GM12801 (cell line): Measurements from ENCODE around the gene AK2.

ENCODE experiments used
- TF ChIP-seq, protein P1 (sequence below): IDR thresholded peaks from one replicate; pipeline ENCODE4 v1.5.1; 2011; ENCODE audit warnings: control low read depth; ENCODE audit not compliant: insufficient read length; ENCODE audit errors: extremely low read depth

AK2 gene

DNA sequence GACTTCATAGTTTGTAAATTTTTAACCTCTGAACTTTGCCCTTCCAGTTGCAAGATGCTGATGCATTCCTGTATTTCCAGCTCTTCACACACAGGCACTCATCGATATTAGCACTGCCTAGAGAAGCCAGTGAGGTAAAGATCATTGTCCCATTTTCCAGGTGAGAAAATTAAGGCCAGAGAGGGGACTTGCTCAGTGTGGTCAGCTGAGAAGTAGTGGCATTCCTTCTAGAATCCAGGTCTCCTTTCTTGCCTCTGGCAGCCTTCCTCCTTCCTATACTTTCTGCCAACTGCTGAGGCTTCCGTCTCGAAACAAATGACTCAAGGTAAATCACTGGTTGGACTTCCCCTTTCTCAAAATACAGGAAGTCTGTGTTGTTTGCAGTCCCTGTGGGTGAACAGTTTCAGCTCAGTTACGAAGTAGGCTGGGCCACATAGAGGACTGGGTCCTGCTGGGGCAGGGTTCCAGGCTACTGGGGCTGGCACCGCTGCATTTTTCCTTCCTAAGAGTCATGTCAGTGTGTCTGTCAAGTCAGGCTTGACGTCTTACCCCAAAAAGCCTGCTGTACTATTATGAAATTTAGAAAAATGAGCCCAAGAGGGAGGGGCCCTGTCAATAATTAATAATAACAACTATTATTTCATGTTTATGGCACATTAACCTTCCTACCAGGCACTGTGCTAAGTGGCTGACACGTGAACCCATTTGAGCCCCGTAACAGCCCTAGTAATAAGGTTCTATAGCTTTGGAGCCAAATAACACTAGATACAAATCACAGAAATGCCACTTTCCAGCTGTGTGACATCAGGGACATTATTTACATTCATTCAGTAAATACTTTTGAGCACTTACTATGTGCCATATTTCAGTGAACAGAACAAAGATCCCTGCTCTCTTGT is 55.4 kb downstream of the AK2 start:
- TF ChIP-seq, protein P1, sequence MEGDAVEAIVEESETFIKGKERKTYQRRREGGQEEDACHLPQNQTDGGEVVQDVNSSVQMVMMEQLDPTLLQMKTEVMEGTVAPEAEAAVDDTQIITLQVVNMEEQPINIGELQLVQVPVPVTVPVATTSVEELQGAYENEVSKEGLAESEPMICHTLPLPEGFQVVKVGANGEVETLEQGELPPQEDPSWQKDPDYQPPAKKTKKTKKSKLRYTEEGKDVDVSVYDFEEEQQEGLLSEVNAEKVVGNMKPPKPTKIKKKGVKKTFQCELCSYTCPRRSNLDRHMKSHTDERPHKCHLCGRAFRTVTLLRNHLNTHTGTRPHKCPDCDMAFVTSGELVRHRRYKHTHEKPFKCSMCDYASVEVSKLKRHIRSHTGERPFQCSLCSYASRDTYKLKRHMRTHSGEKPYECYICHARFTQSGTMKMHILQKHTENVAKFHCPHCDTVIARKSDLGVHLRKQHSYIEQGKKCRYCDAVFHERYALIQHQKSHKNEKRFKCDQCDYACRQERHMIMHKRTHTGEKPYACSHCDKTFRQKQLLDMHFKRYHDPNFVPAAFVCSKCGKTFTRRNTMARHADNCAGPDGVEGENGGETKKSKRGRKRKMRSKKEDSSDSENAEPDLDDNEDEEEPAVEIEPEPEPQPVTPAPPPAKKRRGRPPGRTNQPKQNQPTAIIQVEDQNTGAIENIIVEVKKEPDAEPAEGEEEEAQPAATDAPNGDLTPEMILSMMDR = no peak

DNA sequence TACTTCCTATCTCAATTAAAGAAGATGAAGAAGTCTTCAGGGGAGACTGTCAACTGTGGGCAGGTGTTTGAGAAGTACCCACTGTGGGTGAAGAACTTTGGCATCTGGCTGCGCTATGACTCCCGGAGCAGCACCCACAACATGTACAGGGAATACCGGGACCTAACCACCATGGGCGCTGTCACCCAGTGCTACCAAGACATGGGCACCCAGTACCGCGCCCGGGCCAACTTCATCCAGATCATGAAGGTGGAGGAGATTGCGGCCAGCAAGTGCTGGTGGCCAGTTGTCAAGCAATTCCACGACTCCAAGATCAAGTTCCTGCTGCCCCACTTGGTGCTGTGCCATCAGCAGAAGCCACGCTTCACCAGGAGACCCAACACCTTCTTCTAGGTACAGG is 56.6 kb downstream of the AK2 start:
- TF ChIP-seq, protein P1 = no peak

DNA sequence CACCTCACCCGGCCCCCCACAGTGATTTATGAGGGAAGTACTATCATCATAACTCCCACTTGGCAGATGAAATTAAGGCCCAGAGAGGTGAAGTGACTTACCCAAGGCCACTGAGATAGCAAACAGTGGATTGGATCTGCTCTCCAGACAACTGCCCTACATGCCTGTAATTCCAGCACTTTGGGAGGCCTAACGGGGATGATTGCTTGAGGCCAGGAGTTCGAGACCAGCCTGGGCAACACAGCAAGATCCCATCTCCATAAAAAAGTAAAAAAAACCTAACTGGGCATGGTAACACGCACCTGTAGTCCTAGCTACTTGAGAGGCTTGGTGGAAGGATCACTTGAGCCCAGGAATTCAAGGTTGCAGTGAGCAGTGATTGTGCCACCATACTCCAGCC is 57.8 kb downstream of the AK2 start:
- TF ChIP-seq, protein P1 = no peak

DNA sequence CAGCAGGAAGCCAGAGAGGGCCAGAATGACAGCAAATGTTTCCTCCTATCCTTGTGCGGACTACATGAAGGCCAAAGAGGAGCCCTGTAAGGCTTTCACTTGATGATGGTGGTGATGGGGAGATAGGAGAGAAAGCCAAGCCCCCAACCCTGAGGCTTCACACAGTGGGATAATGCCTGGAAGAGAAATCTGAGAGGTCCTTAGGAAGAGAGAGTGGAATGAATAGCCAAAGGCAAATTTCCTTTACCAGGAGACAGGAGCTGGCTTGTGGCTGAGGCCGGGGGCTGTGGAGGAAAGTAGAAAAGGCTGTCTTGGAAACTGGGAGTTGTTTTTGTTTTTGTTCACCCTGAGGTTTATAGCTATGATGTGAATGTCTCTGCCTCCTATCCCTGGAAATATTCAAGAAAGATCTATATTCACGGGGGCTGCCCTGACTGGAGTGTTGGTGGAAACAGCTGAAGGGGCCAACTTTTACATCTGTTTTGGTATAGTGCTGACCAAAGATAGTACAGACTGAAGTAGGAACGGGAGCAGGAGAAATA is 59.1 kb downstream of the AK2 start:
- TF ChIP-seq, protein P1 = no peak

DNA sequence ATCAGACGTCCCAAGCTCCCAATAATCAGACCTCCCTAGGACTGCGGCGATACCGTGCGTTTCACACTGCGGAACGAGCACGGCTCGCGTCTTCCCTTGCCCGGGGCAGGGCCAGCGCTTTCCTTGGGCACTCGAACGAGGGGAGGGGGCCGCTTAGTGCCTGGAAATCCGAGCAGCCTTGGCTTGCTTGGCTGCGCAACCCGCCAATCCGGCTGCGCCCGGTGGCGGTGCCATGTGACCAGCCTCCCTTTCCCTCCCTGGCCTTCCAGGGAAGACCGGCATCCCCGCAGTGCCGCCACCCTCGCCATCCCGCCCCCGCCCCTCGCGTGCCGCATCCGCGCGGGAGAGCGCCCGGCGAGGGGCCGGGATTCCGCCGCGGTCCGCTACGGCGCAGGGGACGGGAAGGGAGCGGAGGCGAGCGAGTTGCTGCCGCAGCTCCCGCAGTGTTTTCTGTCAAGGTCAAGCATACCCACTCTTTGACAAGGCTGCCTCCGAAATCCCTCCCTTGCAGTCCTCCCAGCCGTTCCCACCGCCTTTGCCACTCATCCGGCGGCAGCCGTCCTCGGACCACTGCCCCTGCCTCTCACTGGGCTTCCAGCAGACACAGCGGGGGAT is 63.8 kb downstream of the AK2 start:
- TF ChIP-seq, protein P1 = no peak

DNA sequence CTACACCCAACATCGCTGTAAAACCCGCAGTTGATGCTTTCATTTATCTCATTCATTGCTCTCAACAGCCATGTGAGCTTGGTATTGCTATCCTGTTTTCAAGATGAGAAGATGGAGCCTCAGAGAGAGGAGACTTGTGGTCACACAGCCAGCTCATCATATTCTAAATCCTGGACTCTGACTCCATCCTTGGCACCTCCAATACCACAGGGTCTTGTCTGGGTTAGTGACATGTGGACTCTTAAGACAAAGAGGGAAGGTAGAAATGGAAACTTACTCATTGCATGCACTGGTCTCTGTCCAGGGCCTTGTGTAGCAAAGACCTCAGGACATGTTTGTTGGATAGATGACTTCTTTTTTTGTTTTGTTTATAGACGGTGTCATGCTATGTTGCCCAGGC is 65.1 kb downstream of the AK2 start:
- TF ChIP-seq, protein P1 = no peak

DNA sequence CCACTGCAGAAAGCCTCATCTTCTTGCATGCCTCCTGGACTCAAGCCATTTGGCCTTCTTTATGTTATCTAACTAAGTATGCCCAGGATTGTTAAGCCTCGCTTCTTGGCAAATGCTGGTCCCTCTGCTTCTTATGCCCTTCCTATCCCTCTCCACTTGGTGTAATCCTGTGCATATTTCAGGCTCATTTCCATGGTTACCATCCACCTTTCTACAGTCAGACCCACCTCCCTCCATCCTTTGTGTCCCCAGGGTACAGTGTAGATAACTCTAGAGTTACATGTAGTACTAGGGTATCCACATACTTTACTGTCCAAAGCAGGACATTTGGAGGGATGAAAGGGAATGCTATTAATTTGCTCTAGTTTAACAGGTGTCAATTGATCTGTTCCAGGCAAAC is 65.5 kb downstream of the AK2 start:
- TF ChIP-seq, protein P1 = no peak
